HFFc6 (cell line): ENCODE data around the gene PKP2. TPM values are rescaled to one million over a fixed set of nuclear protein-coding genes. Genes with fewer than 3 reads are reported as not detected.

Experiments
- DNase-seq: peaks from one replicate; pipeline ENCODE4 v3.0.0-alpha.2; 2018
- H3K27ac Mint-ChIP-seq: 2 replicates; pipeline ENCODE4 v1.8.0; 2020; ENCODE audit warnings: mild to moderate bottlenecking, mixed read lengths
- H3K27me3 Mint-ChIP-seq: 2 replicates; pipeline ENCODE4 v1.8.0; 2021; ENCODE audit warnings: mild to moderate bottlenecking, moderate library complexity, mixed read lengths; ENCODE audit not compliant: insufficient read depth
- H3K36me3 Mint-ChIP-seq: 2 replicates; pipeline ENCODE4 v1.8.0; 2021; ENCODE audit warnings: low read depth, mixed read lengths
- H3K4me1 Mint-ChIP-seq: 2 replicates; pipeline ENCODE4 v1.8.0; 2020; ENCODE audit warnings: low read depth, mixed read lengths
- H3K4me3 Mint-ChIP-seq: 2 replicates; pipeline ENCODE4 v1.8.0; 2020; ENCODE audit warnings: mild to moderate bottlenecking, moderate library complexity, mixed read lengths
- H3K9me3 Mint-ChIP-seq: 2 replicates; pipeline ENCODE4 v1.8.0; 2020; ENCODE audit warnings: mild to moderate bottlenecking, mixed read lengths
- long read RNA-seq: library from polyadenylated mRNA; unstranded; transcript quantifications from one replicate; pipeline ENCODE4 v2.0.0, GENCODE V29; 2019
- total RNA-seq, 6 experiments: library from RNA; stranded (reverse); fragmentation: NEBNext Ultra II Directional; extraction: Animal tissue kit (Norgen Biotek cat#: 25700); gene quantifications; 2 replicates in 1 of 6; 3 replicates in 5 of 6; pipeline ENCODE4 v1.2.3, GENCODE V29; 2021
- TF ChIP-seq, protein P1 (sequence below): fragments of 200-600 bp; sonication (generic); IDR thresholded peaks from 2 replicates; pipeline ENCODE4 v1.5.0; 2021; ENCODE audit warnings: antibody characterized with exemption, mild to moderate bottlenecking

The PKP2 gene
- total RNA-seq = under 1 TPM in 1 of 6 experiments, not detected in 5; 0.17 TPM
- long read RNA-seq = 0 reads

DNA sequence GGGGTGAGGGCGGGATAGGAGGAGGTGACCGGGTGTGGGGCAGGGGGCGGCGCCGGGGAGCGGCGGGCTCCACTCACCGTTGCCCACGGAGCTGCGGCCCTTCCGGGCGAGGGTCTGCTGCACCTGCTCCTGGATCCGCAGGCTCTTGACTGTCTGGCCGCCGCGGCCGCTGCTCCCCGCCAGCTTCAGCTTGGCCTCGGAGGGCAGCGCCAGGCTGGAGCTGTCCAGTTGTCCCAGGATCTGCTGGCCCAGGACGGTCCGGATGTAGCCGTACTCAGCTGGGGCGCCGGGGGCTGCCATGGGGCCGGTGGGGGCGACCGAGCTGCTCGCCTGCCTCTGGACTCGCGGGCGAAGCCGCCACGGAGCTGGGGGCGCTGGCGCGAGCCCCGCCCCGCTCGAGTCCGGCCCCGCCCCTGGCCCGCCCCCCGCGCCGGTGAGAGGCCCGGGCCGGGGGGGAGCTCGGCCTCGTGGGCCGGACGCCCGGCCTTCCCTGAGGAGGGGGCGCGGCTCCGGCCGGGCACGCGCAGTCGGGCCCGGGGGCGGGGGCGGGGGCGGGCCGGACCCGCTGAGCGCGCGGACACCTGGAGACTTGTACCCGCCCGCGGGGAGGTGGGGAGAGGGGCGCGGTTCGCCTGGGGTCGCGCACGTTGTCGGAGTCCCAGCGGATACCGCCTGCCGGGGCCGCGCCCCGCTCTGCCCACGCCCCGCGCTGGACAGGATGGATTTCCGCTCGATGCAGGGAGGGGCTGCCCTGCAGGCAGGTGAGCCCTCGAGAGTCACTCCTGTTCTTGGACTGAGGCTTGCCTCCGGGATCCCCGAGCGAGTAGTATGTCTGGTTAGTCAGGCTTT, at the start of gene PKP2:
Gene PKP2, minus strand, starts transcription at position 346 of the 849 bp plus-strand sequence. Its CDS starts 46 bp downstream, at position 300.
- no peak for DNase-seq

DNA sequence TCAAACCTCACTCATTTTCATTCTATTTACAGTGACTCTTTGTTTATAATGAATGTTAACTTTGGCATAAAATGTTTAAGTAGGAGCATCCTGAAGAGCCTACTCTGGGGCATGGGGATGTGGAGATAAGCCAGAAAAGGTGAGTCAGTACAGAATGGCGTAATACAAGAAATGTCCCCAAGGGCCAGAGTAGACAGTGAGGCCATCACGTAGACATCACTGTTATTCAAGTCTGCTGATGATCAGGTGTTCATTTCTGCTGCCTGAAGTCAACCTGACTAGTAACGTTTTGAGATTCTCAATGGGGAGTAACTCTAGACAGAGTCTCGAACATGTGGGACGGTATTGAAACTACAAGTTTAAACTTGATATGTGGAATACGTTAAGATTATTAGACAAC, 47.6 kb upstream of the PKP2 start:
- DNase-seq = no peak
- Mint-ChIP-seq H3K36me3 (no peaks in the 10 kb centered on the region), H3K27ac (no peak overlapping the region), H3K9me3 (no peaks in the 10 kb centered on the region; the same call in 1 of the 2 replicates), H3K4me1 (no peaks in the 10 kb centered on the region), H3K27me3 (no peaks in the 10 kb centered on the region), H3K4me3 (no peak overlapping the region)
- TF ChIP-seq, protein P1, sequence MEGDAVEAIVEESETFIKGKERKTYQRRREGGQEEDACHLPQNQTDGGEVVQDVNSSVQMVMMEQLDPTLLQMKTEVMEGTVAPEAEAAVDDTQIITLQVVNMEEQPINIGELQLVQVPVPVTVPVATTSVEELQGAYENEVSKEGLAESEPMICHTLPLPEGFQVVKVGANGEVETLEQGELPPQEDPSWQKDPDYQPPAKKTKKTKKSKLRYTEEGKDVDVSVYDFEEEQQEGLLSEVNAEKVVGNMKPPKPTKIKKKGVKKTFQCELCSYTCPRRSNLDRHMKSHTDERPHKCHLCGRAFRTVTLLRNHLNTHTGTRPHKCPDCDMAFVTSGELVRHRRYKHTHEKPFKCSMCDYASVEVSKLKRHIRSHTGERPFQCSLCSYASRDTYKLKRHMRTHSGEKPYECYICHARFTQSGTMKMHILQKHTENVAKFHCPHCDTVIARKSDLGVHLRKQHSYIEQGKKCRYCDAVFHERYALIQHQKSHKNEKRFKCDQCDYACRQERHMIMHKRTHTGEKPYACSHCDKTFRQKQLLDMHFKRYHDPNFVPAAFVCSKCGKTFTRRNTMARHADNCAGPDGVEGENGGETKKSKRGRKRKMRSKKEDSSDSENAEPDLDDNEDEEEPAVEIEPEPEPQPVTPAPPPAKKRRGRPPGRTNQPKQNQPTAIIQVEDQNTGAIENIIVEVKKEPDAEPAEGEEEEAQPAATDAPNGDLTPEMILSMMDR = no peak

More for the DNA sequence above, at the start of gene PKP2:
- H3K36me3 Mint-ChIP-seq = no peaks in the 10 kb centered on the region
- peaks cover 16% of the 10 kb centered on the region for H3K4me1 Mint-ChIP-seq
- TF ChIP-seq, protein P1 = no peak
- H3K27ac Mint-ChIP-seq = no peak within 1 kb of the TSS
- peaks cover 4% of the 10 kb centered on the region for H3K9me3 Mint-ChIP-seq
- peaks cover 12% of the 10 kb centered on the region for H3K27me3 Mint-ChIP-seq
- no peak within 1 kb of the TSS for H3K4me3 Mint-ChIP-seq

DNA sequence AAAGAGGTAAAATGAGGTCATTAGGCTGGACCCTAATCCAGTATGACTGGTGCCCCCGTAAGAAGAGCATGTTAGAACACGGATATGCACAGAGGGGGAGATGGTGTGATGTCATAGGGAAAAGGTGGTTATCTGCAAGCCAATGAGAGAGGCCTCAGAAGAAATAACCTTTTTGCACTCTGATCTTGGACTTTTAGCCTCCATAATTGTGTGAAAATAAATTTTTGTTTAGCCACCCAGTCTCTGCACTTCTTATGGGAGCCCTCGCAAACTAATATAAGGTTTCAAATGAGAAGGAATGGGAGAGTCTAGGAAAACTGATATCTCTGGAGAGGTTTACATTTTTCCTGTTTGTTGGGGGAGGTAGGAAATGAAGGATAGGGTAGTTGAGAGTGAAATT, 43.2 kb upstream of the PKP2 start:
- no peak overlapping the region for H3K27ac Mint-ChIP-seq
- H3K27me3 Mint-ChIP-seq = no peaks in the 10 kb centered on the region

DNA sequence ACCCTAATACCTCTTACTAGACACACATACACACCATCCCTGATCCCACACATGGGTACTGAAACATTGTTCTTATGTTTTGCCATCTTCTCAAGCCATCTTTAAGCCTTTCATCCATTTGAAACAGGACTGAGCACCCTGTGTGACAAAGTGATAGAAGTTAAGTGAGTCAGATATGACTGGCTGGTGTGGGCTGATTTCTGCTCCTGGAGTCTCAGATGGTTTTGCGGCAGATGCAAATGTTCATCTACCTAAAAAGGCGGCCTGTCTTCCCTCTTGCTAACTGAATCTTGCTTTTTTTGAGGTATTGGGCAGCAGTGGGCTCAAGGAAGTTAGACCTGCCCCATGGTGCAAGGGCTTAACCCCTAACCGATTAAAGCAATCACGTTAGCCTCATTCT, 30.4 kb upstream of the PKP2 start:
- no peak for DNase-seq
- Mint-ChIP-seq H3K4me3 (no peak overlapping the region), H3K27me3 (peaks cover 2% of the 10 kb centered on the region), H3K27ac (no peak overlapping the region), H3K9me3 (peaks cover 18% of the 10 kb centered on the region; the same call in 1 of the 2 replicates), H3K36me3 (no peaks in the 10 kb centered on the region), H3K4me1 (no peaks in the 10 kb centered on the region)
- TF ChIP-seq, protein P1 = no peak

More for the DNA sequence above, 43.2 kb upstream of the PKP2 start:
- H3K4me3 Mint-ChIP-seq = no peak overlapping the region
- TF ChIP-seq, protein P1 = no peak
- H3K36me3 Mint-ChIP-seq = peaks cover 5% of the 10 kb centered on the region; the same call in 1 of the 2 replicates
- H3K9me3 Mint-ChIP-seq = peaks cover 23% of the 10 kb centered on the region
- DNase-seq = no peak
- H3K4me1 Mint-ChIP-seq = no peaks in the 10 kb centered on the region

DNA sequence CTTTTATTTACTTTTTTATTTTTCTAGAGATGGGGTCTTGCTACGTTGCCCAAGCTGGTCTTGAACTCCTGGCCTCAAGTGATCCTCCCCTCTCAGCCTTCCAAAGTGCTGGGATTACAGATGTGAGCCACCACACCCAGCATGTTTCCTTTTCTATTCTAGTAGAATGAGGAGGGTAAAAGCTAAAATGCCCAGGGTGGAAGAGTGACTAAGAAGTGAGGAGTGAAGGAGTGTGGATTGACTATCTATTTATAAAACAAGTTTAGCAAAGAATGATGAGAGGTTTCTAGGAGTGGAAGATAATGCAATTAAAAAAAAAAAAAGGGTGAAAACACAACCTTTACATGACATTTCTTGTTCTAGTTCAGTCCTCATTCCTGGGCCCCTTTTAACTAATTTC, 29.8 kb upstream of the PKP2 start:
- TF ChIP-seq, protein P1 = no peak
- H3K4me3 Mint-ChIP-seq = no peak overlapping the region
- no peak for DNase-seq
- peaks cover 16% of the 10 kb centered on the region; the same call in 1 of the 2 replicates for H3K9me3 Mint-ChIP-seq
- H3K4me1 Mint-ChIP-seq = no peaks in the 10 kb centered on the region
- H3K27me3 Mint-ChIP-seq = peaks cover 2% of the 10 kb centered on the region
- H3K36me3 Mint-ChIP-seq = no peaks in the 10 kb centered on the region
- no peak overlapping the region for H3K27ac Mint-ChIP-seq
